Activated CD4-positive, alpha-beta T cell treated with anti-CD3 and anti-CD28 coated beads, Interleukin-2, Interleukin-4, amounts not matched to agents 100 ng/mL and 50 ng/mL, durations not matched to agents 16 hours and 8 hours (primary cell): ENCODE data around the gene LAMA1.

ENCODE experiments used
- DNase-seq: peaks from one replicate; pipeline ENCODE4 v3.0.0-alpha.2; 2020; ENCODE audit warnings: low spot score

Gene LAMA1

DNA sequence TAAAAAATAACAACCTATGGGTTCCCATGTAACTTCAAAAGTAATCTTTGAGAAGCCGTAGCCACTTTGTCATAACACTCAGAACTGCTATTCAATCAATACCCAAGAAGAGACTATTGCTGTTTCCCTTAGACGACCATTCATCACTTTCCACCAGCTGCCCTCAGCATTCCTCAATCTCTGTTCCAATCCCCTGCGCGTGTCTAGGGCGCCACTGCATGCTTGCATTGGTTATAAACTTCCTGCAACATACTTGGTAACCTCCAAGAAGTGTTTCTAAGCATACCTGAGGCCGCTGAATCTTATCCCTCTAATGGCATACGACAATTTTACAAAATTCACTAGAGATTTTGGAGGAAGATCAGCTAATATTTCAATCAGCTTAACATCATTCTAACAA, 134.2 kb downstream of the LAMA1 start:
- DNase-seq = no peak

DNA sequence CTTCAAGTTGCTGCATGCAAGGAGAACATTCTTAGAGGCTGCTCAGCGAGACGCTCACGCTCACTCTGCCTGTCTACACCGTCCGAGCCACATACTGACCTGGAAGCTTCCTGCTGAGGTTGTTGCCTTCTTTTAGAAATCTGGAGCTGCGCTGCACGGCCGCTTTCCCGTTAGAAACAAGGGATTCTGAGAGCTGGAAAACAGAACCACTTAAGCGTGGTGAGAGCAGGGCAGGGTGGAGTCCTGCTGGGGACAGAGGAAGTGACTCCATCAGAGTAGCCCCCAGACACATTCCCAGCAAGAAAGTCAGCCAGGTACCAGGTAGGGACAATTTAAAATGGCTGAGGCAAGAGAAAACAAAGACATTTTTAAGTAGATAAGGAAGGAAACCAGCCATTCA, 135.2 kb downstream of the LAMA1 start:
- DNase-seq = no peak

DNA sequence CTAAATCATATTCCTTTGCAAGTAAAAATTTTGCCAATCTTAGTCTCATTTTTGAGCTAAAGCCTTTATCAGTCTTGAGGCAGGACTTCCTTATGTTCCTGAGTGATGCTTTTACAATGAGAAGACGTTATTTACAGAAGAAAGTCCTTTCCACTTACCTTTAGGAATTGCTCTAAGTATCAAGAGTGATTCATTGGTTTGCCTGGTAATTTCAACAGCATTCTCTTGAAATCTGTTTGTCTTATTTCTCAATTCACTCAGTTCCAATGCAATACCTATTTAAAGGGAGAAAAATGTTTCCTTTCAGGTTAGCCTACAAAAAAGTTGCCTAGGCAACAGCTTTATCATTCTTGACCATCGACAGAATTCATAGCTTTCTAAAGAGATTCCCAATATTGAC, 137.2 kb downstream of the LAMA1 start:
- DNase-seq = no peak

DNA sequence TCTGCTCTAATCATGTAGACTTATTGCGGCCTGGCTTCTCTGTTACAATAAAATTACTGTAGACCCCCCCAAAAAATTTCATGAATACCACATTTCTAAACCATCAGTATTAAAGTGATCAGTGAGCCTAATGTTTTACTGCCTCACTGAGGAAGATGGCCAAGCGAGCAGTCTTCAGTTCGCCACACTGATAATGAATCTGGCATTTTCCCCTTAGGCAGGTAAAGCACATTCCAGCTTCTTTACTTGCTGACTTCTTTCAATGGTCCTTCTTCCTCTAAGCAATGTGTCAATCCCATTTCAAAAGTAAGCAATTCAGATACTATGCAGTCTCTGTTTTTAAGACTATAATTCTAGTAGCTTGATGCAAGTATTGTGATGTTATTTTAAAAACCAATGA, 137.6 kb downstream of the LAMA1 start:
- no peak for DNase-seq

DNA sequence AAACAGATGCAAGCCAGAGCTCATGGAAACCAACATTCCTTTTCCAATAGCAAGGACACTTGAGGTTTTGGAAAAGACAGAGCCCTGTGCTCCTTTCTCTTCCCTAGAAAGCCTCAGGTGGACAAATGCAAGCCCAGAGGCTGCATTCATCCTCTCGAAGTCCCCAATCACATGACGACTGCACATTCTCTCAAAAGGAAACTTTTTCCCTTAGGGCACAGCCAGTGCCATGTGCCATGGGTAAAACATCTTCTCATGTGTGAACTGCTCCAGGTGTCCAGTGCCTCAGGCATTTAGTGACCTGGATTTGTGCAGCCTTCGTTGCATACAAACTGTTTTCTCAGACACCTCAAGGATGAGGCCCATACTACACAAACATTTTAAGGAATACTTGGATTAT, 140.7 kb downstream of the LAMA1 start:
- no peak for DNase-seq

DNA sequence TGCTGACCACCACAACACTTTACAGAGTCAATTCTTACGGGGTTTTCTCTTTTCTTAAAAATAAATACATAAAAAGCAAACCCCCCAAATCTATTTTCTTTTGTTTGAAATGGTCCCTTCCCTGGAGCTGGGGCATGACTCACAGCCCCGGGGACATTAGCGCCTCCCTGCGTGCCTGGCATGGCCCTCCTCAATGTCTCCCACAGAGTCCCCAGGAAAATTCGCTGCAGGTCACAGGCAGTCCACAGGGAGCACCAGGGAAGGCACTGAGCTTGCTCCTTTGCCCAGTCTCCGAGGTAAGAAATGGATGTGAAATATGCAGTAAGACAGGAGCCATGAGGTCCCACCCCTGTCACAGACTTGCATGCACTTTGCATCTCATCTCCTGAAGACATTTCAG, 142.5 kb downstream of the LAMA1 start:
- DNase-seq = no peak

DNA sequence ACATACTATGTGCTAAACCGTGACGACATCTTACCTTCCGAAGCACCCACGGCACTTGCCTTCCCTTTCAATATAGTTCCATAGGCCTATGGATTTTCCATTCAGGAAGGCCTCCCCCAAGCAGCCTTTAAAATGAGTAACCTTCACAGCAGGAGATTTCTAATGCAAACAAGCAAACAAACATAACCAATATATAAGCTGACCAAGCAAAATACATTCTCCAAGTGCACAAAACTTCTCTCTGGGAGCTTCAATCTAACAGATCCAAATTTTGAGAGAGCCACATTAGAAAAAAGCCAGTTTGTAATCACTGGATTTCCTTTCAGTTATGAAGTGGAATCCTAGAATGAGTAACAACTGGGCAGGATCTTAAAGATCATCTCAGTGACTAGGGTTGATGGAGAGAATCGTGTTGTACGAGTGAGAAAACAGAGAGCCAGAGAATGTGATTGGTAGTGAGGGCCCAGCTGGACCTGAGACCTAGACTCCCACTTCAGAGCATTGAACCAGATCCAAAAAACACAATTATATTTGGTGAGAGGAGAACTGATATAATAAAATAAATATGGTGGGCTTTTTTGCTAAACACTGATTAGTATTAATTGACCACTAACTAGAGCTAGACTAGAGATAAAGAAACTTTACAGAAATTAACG, 145.6 kb downstream of the LAMA1 start:
- no peak for DNase-seq

DNA sequence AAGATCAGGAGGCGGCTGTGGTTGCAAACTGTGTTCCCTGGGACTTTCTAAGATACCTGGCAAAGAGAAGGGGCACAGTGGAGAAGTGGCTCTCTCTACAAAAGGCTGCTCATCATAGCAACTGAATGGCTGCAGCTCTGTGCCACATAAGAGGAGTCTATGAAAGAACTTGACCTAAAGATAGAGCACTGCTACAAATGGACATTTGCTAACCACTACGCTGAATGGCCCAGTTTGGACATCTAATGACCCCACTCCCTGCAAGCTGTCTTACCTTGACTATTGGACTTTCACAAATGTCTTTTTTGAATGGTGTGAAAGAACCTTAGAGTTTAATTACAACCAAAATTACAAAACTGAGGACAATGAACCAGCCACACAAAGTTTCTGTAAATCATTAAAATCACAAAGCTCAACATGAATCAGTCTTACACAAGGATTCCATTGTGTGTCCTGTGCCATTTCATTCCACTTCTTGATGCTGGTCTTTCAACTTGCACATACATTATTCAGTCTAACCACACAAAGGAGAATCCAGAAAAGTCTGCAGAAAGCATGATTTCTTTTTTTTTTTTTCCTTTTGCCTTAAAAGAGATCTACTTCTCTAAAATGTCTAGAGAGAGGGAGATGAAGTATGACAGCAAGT, 154.0 kb downstream of the LAMA1 start:
- no peak for DNase-seq

DNA sequence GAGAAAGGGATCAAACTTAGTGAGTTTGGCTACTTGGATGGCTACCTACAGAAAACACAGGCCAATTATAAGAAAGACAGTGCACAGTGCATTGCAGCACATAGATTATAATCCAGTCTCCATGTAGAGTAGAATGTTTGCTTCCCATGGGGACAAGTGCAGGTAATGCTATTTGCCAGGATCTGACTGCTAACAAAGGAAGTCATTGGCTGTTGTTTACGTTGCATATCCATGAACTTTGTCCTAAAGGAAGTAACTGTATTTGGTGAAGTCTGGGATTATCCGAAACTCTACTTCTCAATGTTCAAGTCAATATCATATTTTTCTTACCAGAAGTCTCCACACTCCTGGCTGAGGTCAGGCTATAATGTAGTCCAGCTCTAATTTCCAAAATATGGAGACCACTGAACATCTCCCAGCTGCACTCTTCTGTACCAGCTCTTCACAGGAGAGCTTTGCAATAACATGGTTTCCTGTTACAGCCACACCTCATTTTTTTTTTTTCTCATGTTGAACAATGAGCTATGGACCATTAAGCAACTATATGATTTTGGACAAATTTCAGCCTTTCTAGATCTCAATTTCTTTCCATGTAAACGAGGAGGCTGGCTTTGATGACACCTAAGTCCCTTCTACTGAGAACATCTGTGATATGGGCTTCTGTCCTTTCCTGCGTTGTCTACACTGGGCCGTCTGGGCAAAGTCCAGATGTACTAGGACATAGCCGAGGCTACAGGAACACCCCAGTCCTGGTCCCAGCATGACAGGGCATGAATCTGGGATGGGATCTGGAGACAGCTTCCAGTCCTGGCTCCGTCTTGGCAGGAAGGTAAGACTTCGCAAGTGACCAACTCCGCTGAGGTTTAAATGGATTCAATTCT, 154.8 kb downstream of the LAMA1 start:
- DNase-seq = no peak

DNA sequence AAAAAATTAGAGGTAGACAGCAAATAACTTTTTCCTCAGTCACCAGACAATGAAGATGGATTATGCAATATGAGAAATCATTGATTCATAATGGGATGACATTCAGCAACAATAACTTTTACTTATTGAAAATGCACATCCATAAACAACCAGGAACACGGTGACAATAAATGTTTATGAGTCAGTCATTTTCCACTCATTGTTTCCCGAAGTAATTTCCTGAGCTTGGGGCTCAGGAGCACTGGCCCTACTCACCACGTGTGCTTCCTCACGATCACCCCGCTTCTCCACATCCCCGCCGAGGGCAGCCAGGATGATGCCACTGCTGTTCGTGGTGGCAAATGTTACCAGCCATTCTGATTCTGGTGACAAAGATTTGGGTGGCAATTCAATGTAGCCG, 156.3 kb downstream of the LAMA1 start:
- DNase-seq = no peak

DNA sequence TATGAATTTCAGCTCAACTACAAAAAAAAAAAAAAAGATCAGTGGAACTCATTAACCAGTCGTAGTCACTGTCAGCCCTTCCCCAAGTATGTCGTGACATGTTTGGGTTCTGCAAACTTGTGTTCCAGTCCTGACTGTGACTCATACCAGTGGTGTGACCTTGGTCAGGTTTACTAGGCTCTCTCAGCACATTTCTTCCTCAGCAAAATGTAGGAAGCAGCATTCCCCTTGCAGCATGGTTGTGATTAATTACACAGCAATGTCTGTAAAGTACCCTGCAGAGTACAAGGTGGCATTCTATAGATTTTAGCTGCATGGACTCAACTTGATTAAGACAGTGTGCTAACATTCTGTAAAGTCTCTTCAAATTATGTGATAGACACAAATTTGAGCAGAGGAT, 156.9 kb downstream of the LAMA1 start:
- DNase-seq = no peak

DNA sequence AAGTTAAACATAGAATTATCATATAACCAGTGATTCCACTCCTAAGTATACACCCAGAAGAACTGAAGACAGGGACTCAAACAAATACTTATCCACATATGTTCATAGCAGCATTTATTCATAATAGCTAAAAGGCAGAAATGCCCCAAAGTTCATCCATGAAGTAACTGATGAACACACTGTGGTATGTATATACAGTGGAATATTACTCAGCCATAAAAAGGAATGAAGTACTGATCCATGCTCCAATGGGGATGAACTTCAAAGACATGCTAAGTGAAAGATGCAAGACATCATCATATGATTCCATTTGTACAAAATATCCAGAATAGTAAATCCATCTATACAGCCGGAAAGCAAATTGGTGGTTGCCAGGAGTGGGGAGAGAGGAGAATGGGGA, 157.5 kb downstream of the LAMA1 start:
- no peak for DNase-seq

DNA sequence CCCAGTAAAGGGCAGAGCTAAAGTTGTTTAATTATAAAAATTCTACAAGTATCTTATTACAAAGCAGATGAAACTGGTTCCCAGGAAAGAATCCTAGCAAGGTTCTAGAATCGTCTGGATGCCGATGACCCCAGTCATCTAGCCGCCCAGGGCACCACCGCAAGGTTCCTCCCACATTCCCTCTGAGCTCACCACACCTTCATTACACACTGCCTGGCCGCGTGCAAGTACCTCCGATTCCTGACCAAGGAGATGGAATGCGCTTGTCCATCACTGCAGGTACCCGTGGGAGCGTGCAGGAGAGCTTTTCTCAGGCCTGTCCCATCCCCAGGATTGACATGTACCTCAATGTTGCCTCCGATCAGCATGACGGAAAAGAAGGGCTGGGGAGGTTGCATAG, 158.5 kb downstream of the LAMA1 start:
- no peak for DNase-seq

DNA sequence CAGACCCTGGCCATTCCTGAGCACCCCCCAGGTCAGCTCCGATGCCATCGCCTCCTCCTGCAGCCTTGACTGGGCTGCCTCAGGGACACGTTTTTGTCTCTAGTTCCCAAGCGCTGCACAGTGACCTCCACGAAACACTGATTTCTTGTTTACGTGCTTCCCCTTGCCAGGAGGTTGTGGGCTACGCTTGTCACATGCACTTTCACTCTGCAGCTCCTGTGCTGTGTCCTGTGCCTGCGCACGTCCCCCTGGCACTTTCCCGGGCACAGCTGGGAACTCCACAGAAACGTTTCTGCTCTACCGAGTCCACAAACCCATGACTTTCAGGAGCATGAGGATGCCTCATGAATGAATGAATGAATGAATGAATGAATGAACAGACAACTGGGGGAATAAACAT, 160.6 kb downstream of the LAMA1 start:
- no peak for DNase-seq

DNA sequence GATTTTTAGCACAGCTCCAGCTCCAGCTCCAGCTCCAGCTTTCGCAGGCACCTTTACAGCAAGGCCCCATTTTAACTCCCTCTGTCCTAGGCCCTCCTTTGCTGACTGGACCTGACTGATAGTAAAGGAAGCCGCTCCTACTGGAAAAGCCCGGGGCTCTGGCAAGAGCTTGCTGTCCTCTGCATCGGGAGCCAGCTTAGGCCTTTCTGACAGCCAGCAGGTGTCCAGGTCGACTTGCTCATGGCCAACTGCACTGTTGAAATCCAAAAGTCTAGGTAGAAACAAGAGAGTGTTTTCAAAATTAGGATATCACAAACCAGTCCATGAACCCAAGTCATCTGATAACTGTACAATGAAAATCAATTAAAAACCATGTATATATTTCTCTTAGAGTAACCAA, 161.1 kb downstream of the LAMA1 start:
- no peak for DNase-seq

DNA sequence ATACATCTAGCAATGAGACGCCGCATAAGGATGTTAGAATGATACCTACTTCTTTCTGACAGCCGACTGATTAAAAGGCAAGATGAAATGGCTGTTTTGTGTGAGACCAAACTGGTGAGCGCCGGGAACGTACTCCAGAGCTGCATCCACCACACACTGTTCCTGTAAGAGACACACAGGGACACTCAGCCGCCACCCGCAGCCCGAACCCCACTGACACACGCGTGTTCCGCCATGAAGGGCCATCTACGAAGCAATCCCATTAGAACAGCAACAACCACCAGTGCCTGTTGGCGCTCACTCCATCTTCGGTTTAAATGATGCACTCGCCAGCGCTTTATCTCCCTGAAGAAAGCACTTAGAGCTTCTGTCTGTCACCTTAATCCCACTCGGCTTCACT, 162.3 kb downstream of the LAMA1 start:
- no peak for DNase-seq

DNA sequence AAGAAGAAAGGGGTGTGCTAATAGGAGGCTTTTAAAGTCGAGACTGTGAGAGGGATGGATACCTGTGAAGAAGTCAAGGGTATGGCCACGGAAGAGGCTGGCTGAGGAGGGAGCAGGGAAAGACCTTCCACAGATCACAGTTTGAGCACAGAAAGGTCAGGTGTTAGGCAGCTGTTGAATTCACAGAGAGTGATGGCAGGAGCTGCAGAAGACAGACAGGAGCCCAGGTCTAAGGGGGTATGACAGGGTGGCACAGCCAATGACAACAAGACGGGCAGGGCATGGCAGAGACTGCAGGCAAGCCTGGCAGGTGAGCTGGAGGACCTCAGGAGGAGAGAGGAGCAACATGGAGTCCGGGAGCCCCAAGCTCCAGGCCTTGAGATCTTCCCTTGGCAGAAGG, 163.1 kb downstream of the LAMA1 start:
- DNase-seq = no peak

DNA sequence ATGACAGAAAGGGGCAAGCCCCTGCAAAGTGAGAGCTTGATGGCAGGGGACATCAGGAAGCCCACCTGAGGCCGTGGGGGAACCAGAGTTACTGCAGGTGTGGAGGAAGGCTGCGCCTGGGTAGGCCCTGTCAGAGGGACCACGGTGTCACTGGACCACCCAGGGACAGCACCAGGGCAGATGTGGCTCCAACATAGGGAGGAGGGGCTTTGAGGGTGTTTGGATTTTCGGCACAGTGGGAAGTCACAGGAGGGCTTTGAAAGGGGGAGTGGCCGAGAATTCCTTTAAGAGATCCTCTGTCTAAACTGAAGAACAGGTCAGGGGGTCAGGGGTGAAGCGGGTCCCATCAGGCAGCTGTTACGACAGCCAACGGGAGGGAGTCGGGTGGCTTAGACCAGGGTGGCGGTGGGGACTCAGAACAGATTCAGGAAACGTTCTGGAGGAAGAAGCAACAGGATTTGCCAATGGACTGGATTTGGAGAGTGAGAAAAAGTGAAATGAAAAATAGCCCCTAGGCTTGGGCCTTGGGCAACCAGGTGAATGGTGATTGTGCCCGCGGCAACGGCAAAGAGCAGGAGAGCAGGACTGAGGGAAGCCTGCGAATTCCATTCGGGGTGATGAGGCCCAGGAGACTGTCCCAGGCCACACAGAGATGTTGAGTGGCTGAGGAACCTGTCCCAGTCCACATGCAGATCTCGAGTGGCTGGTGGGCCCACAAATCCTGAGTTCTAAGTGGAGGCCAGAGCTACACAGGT, 166.1 kb downstream of the LAMA1 start:
- DNase-seq = no peak

DNA sequence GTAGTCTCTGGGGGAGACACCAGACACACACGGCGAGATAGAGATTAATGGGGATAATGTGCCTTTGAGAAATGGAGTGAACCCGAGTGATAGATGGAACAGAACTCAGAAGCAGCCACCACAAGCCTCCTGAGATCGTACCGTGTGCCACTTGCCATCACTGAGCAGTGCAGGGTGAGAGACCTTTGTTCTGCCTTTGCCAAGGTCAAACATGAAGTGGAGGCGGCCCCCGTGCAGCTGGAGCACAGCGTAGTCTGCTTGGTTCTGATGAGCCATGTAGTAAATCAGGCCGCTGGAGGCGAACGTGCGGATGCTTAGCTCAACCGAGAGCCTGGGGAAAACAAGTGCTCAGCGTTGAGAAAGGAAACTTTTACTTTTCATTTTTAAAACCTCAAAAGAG, 167.0 kb downstream of the LAMA1 start:
- no peak for DNase-seq

DNA sequence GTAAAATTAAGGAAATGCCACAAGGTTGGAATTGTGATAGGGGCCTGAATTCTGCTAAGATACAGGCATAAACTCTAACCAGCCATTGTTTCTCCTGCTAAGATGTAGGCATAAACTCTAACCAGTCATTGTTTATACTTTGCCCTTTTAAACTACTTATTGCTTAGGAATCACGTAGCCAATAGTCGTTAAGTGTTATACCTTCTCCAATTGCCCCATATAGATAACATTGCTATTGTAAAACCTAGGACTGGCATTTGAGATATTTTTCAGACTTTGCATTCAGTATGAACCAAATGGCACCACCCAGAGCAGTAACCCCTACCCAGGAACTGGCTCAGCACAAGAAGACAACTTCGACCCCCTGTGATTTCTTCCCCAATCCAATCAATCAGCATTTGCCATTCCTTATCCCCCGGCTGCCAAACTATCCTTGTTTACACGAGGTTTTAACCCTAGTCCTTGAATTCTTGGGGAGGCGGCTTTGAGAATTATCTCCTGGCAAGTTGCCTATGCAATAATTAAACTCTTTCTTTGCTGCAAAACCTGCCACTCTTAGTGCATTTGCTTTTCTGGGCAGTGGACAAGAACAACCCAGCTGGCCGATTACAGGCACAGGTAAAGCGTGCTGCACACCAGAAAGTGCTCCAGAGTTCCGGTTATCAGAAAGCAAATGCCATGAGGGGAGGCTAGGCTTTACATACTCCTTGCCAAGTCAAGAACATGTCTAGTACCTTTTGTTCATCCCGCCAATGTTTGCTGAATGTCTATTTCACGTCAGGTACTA, 167.6 kb downstream of the LAMA1 start:
- DNase-seq = no peak

DNA sequence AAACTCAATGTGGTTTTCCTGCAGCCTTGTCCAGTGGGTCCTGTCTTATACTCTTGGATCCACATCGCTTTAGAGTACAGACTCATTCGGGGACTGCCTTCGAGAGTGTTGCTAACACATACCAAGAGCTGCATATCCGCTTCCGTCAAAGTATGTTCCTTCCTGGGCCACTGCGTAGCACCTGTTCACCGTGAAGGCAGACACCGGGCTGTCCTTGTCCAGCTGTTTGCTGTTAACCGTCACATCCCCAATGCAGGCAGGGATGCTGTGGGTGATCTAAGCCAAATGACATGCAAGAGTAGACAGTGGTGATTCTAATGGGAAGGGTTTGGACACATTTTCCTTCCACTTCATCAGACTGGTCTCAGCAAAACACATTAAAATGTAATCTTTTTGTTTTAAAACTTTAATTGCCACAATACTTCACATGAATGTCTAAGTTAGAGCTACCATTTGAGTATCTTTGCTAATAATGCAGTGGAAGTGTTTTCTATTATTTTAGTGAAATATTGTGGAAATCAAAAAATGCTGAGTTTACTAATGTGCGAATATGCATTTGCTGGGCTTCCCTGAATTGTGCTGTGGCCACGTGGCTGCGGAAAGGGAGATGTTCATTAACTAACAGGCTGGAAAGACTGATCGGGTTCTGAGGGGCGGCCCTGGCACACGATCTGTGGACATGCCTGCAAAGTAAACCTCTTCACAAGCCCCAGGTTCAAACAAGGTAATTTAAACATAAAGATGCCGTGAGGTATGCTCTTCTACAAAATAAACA, 169.1 kb downstream of the LAMA1 start:
- no peak for DNase-seq
